Activated naive CD8-positive, alpha-beta T cell treated with anti-CD3 and anti-CD28 coated beads, Interleukin-2, amount 50 U/mL, for 16 hours (primary cell): ENCODE measurements around the gene MCM3AP.
"Not testable (repeated sequence)": the region's sequence is repeated elsewhere in the genome, so short reads cannot be mapped to it uniquely, and the experiment has no call there.

ENCODE experiments used
- DNase-seq: peaks from one replicate; pipeline ENCODE4 v3.0.0-alpha.2; 2020; ENCODE audit warnings: low read depth, low spot score

Gene MCM3AP

GRCh38 chr21:46243960-46244361, 41.5 kb downstream of the MCM3AP start:
- DNase-seq = no peak

DNA sequence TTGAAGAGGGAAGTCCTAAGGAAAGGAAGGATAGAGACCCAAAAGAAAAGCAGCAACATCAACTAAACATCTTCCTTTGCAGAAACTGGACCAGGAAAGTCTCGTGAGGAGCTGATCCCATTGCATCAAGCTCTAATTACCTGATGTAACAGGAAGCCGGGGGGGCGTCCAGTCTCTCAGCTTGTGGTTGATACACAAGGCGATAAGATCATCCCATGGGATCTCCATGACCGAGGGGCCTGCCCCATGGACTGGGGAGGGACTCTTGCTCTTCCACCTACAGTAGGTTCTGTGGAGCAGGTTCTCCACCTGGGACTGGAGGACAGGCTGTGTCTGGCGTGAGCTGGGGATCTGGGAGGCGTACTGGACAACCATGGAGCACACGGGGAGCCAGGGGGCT, 42.1 kb downstream of the MCM3AP start:
- no peak for DNase-seq

DNA sequence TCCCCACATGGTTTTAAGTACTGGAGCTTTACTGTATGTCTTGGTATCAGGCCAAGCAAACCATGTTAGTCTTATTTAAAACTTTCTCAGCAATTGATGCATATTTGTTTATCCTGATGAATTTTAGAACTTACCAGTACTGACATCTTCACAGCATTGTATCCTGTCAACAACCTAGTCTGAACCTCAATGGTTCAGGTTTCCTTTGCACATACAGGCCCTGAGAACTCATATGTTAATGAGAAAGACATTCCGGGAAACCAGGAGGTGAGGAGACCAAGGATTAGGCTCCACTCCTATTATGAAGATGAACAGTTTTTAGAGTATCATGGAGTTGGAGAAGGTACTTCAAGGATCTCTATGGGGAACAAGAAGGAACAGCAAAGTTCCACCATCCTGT, 43.8 kb downstream of the MCM3AP start:
- DNase-seq = not testable (repeated sequence)

DNA sequence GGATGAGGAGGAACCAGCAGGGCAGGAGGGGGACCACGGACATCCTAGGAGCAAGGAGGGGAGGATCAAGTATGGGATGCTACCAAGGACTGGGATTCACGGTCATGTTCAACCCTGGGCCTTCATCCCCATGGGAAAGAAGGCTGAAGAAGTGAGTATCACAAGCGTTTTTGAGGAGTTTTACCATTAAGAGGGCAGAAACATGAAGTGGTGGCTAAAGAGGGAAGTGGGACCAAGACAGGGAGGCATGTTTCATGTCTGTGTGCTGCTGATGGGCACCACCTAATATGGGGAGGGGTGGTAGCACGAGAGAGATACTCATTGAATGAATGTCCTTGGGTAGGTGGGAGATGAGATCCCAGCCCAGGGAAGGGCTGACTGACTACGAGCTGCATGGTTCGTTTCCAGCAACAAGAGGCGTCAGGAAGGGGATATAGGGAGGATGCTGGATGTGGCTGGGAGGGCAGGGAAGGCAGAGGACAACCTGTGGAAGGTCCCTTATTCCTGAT, 45.5 kb downstream of the MCM3AP start:
- DNase-seq = no peak

- DNase-seq = no peak
Measured at GRCh38 chr21:46237474-46237873, 47.9 kb downstream of the MCM3AP start.

DNA sequence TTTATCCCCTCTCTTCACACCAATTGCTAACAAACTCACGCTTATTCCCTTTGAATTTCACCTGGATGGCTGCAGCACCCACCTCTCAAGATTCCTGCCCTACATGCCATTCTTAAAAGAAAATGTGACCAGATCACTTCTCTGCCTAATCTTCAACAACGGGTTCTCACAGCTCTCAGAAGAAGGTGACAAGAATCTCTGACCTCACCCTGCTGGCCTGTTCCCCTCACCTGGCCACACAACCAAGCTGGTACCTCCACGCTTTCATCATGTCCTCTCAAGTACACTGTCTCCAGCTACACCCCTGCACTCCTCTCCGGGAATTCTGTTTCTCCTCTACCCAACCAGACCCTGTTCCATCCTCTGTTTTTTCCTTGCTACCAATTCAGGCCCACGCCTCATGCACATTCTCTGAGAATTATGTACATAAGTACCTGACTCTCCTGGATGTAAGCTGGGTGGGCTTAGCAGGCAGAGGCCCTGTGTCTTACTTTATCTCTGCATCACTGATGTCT, 50.9 kb downstream of the MCM3AP start:
- no peak for DNase-seq

DNA sequence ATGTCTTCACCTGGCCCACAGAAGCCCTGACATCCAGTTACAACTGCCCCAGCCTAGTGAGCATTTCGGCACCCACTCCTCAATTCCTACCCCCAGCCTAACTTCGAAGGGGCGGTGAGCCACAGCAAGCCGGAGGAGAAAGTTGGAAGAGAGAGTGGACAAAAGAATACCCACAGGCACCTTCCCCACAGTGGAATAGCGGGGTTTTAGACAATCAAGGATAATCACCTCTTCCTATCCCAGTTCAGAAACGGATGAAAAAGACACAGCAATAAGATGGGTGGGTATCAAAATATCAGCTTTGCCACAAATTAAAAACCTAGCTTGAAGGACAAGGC, 55.5 kb downstream of the MCM3AP start:
- no peak for DNase-seq

DNA sequence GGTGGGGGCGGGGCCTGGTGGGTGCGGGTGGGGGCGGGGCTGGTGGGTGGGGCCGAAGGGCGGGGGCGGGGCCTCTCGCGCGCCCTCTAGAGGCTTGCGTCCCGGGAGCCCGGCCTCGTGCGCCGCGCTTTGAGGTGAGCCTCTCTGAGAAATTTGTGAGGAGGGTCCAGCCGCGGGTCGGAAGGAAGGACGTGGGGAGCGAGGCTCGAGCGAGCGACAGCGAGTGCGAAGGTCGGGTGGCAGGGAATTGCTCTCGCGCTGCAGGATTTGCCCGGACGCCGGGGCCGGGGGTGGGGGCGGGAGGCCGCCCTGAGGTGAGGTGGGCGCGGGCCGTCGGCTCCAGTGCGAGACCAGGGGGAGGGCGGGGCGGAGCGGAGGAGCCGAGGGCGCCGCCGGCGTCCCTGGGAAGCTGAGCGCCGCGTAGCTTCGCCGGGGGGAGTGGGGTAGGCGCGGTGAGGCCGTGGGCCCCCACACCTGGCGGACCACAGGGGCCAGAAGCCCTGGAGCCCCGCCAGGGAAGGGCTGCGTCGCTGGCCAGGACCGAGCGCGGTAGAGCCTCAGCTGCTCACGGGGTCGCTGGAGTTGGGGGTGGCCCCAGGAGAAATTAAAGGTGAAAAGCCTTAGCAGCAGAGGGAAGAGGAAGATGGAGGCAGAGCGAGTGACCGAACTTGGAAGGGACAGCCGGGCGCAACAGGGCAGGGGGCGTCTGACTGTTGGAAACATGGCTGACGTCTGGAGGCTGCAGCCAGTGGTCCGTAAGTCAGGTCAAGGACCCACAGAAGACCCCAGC, 56.1 kb downstream of the MCM3AP start:
- no peak for DNase-seq

GRCh38 chr21:46228345-46229051, 56.9 kb downstream of the MCM3AP start, which contains the start of gene LSS:
Gene LSS, minus strand, starts transcription at chr21:46228774. Its CDS starts 29 bp downstream, at chr21:46228745.
- peak; percentile 96 for DNase-seq

- no peak for DNase-seq
Measured at GRCh38 chr21:46227811-46228344, 57.5 kb downstream of the MCM3AP start.

- no peak for DNase-seq
Measured at GRCh38 chr21:46226920-46227599, 58.4 kb downstream of the MCM3AP start.

- no peak for DNase-seq
Measured at GRCh38 chr21:46226146-46226545, 59.3 kb downstream of the MCM3AP start.

GRCh38 chr21:46223661-46224060, 61.8 kb downstream of the MCM3AP start:
- not testable (repeated sequence) for DNase-seq

DNA sequence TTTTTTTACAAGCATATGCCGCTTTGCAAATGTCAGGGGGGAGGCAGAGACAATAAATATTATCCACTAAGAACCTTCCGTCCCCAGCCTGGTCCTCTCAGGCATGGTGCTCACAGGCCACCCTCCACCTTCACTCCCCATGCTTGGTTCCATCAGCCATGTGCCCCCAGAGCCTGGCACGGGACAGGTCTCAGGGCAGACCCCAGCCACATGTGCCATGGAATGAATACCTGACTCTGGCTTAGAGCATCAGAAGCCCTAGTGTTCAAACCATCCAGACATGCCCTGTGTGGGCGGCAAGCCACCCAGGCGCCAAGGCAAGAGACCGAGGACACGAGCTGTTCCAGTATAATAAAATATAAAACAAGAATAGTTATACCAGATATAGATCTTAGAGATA, 62.2 kb downstream of the MCM3AP start:
- no peak for DNase-seq

DNA sequence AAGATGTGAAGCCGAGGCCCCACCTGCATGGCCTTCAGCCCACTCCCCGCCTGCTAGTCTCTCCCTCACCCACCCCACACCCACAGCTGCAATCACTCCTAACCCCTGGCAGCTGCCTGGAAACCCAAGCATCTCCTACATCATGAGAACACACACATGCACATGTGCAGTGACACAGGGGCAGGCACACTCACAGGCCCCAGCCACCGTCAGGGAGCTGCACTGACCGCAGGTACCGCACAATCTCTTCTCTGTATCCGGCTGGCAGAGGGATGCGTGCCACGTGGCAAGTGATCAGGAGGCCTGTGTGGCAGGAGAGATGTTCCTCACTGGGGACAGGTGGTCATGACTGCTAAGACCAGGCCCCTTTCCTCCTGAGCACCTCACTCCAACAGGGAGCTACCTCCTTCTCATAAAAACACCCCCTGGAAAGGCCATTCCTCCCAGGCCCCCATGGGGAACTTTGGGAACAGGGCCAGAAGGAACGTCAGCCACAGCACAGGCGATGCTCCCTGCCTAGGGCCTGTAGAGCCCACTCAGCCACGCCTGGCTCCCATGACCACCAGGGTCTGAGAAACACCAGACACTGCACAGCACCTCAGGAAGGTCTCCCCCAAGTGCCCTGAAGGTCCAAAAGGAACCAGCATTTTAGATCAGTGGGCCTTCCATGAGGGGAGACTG, 62.8 kb downstream of the MCM3AP start:
- no peak for DNase-seq

GRCh38 chr21:46221664-46222435, 63.6 kb downstream of the MCM3AP start:
- no peak for DNase-seq

- no peak for DNase-seq
Measured at GRCh38 chr21:46220847-46221246, 64.6 kb downstream of the MCM3AP start.

DNA sequence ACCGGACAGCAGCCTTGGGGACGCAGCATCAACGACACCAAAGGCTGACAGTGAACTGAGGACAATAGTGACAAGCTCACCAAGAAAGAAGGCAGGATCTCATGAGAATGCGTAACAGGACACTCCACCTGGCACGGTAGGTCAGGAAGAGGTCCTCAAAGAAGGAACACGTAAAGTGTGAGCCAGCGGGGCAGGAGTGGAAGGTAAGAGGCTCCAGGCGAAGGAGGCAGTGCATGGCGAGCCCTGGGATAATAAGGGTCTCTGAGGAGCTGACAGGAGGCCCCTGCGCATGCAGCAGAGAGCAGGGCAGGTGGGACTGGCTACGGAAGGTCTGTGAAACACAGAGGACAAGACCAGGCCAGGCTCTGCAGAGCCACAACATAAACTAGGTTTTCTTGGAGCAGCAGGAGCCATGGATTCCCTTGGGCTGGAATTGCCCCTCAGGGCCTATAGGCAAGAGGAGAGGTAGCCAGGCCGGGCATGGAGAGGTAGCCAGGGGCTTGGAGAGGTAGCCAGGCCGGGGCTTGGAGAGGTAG, 65.1 kb downstream of the MCM3AP start:
- no peak for DNase-seq

DNA sequence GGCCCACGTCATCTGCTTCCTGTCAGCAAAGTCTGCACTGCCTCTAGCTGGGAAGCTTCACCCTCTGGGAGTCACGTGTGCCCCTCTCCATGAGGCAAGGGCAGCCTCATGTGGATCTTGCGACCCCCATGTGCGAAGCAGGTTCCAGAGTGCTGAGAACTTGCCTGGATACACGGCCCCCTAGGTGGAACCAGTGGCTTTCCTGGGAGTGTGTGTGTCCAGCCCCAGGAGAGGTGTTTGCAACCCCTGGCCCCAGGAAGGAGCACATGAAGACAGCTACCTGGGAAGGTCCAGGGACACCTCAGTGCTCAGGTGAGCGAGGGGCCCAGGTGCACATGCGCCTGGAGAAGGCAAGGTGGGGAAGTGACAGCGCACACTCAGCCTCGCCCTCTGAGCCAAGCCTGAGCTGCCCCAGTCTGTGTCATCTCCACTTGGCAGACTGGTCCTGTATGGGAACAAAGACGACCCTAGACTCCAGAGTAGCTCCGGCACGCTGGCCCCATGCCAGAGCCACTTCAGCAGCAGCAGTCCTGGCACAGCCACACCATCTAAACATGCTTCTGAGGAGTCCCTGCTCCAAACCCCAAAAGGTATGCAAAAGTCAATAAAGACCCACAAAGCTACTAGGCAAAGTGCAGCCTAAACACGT, 65.7 kb downstream of the MCM3AP start:
- DNase-seq = no peak
